ENCODE measurements around the gene RNF114.
"Not testable (repeated sequence)": the region's sequence is repeated elsewhere in the genome, so short reads cannot be mapped to it uniquely, and the experiment has no call there.

The RNF114 gene

GRCh38 chr20:49936153-49937026 lies at the start of gene RNF114:
RNF114 (plus strand) TSS chr20:49936397; CDS start chr20:49936413, 16 bp downstream.
- peak; percentile 95 for DNase-seq

- no peak for DNase-seq
Measured at GRCh38 chr20:49886571-49887213, 49.5 kb upstream of the RNF114 start.

GRCh38 chr20:49887251-49888211 lies 48.7 kb upstream of the RNF114 start:
- no peak for DNase-seq

GRCh38 chr20:49888212-49889000 lies 47.8 kb upstream of the RNF114 start:
- DNase-seq, result peak; percentile 83

- no peak for DNase-seq
Measured at GRCh38 chr20:49889001-49889934, 46.9 kb upstream of the RNF114 start.

- no peak for DNase-seq
Measured at GRCh38 chr20:49889935-49890333, 46.3 kb upstream of the RNF114 start.

- DNase-seq, result no peak
Measured at GRCh38 chr20:49890471-49891361, 45.5 kb upstream of the RNF114 start.

- DNase-seq, result no peak
Measured at GRCh38 chr20:49891476-49892110, 44.6 kb upstream of the RNF114 start.

GRCh38 chr20:49892260-49892659 lies 43.9 kb upstream of the RNF114 start:
- DNase-seq, result no peak

- DNase-seq, result no peak
Measured at GRCh38 chr20:49892817-49893216, 43.4 kb upstream of the RNF114 start.

- no peak for DNase-seq
Measured at GRCh38 chr20:49893242-49894072, 42.7 kb upstream of the RNF114 start.

- no peak for DNase-seq
Measured at GRCh38 chr20:49894073-49894470, 42.1 kb upstream of the RNF114 start.

GRCh38 chr20:49895474-49896093 lies 40.6 kb upstream of the RNF114 start:
- DNase-seq, result not testable (repeated sequence)

- no peak for DNase-seq
Measured at GRCh38 chr20:49896204-49896603, 40.0 kb upstream of the RNF114 start.

GRCh38 chr20:49899541-49900383 lies 36.4 kb upstream of the RNF114 start:
- no peak for DNase-seq

- DNase-seq, result no peak
Measured at GRCh38 chr20:49901588-49901987, 34.6 kb upstream of the RNF114 start.

Measured in activated CD8-positive, alpha-beta memory T cell treated with anti-CD3 and anti-CD28 coated beads for 24 hours (primary cell).